Skeletal muscle tissue (tissue), 4 donors: ENCODE data around the gene LRRC19. TPM values are rescaled to one million over a fixed set of nuclear protein-coding genes. Genes with fewer than 3 reads are reported as not detected.

ENCODE experiments used
- H3K27ac ChIP-seq: one replicate; pipeline ENCODE4 v1.7.0; 2013; ENCODE audit warnings: mild to moderate bottlenecking, low read depth, low read length, inconsistent platforms
- H3K27me3 ChIP-seq, 3 donors: one replicate each; pipeline ENCODE4 v1.7.0; 2013; ENCODE audit warnings: low read length in 3 of 3; ENCODE audit not compliant: control insufficient read depth in 3 of 3, insufficient read depth in 3 of 3
- H3K36me3 ChIP-seq, 3 donors: one replicate each; pipeline ENCODE4 v1.7.0; 2013; ENCODE audit warnings: low read length in 3 of 3; ENCODE audit not compliant: control insufficient read depth in 3 of 3, insufficient read depth in 3 of 3
- H3K4me1 ChIP-seq, 3 donors: one replicate each; pipeline ENCODE4 v1.7.0; 2013; ENCODE audit warnings: low read length in 3 of 3, mild to moderate bottlenecking in 3 of 3; ENCODE audit not compliant: control insufficient read depth in 3 of 3, insufficient read depth in 3 of 3
- H3K4me3 ChIP-seq, 3 donors: one replicate each; pipeline ENCODE4 v1.7.0; 2013; ENCODE audit warnings: low read length in 3 of 3
- H3K9ac ChIP-seq, 3 donors: one replicate each; pipeline ENCODE4 v1.7.0; 2013; ENCODE audit warnings: low read length in 3 of 3, mild to moderate bottlenecking in 3 of 3, moderate library complexity in 2 of 3, low read depth in 1 of 3
- H3K9me3 ChIP-seq, 3 donors: one replicate each; pipeline ENCODE4 v1.7.0; 2013; ENCODE audit warnings: low read length in 3 of 3; ENCODE audit not compliant: control insufficient read depth in 3 of 3
- total RNA-seq: library from RNA; depleted of rRNA; stranded (reverse); fragments of >200 nt; gene quantifications from one replicate; pipeline ENCODE4 v1.2.3, GENCODE V29; 2014
- donor health status: Osteomylitis.

The LRRC19 gene
- total RNA-seq, 1 donor from 2014 or later = not detected

DNA sequence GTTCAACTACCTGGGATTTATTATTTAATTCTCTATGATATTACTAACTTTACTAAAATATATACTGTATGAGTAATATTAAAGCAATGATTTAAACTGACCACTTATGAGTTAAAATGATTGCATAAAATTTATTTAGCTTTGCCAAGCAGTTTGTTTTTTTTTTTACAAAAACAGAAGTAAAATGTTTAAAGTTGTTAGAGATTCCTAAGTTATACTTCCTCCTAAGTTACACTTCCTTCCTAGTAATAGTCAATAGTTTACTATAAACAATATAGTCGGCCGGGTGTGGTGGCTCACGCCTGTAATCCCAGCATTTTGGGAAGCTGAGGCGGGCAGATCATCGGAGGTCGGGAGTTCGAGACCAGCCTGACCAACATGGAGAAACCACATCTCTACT, 23.7 kb upstream of the LRRC19 start:
- no peak overlapping the region for H3K4me3 ChIP-seq
- peaks cover 0 to 2% (median 1%) of the 10 kb centered on the region in 3 donors for H3K36me3 ChIP-seq
- no peak overlapping the region for H3K27ac ChIP-seq
- H3K9me3 ChIP-seq = no peaks in the 10 kb centered on the region
- H3K27me3 ChIP-seq = no peaks in the 10 kb centered on the region
- H3K4me1 ChIP-seq = no peaks in the 10 kb centered on the region
- H3K9ac ChIP-seq = no peak overlapping the region

DNA sequence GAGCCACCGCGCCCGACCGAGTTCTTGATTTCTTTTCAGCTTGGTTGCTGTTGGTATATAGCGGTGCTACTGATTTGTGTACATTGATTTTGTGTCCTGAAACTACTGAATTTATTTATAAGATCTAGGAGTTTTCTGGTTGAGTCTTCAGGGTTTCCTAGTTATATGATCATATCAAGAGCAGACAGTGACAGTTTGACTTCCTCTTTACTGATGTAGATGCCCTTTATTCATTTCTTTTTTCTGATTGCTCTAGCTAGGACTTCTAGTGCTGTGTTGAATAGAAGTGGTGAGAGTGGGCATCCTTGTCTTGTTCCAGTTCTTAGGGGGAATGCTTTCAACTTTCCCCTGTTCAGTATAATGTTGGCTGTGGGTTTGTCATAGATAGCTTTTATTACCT, 17.4 kb upstream of the LRRC19 start:
- H3K27ac ChIP-seq = no peak overlapping the region
- peaks cover 7 to 12% (median 8%) of the 10 kb centered on the region in 3 donors for H3K36me3 ChIP-seq
- H3K4me1 ChIP-seq = no peaks in the 10 kb centered on the region
- H3K9me3 ChIP-seq = no peaks in the 10 kb centered on the region
- H3K27me3 ChIP-seq = no peaks in the 10 kb centered on the region
- no peak overlapping the region for H3K9ac ChIP-seq
- H3K4me3 ChIP-seq = no peak overlapping the region

DNA sequence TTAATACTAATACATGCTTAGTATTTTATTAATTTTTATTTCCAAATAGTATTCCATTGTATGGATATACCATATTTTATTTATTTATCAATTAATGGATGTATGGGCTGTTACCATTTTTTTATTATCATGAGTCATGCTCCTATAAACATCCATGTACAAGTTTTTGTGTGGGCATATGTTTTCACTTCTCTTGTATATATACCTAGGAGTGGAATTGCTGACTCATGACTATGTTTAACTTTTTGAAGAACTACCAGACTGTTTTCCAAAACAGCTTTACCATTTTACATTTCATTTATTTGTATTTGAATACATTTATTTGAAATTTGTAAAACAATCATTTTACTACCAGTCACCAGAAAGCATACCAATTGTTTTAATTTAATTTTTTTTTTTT, 14.1 kb upstream of the LRRC19 start:
- H3K36me3 ChIP-seq = peaks cover 8 to 20% (median 15%) of the 10 kb centered on the region in 3 donors
- H3K27ac ChIP-seq = no peak overlapping the region
- H3K4me1 ChIP-seq = no peaks in the 10 kb centered on the region
- H3K9ac ChIP-seq = no peak overlapping the region
- no peak overlapping the region for H3K4me3 ChIP-seq
- H3K9me3 ChIP-seq = no peaks in the 10 kb centered on the region
- no peaks in the 10 kb centered on the region for H3K27me3 ChIP-seq

DNA sequence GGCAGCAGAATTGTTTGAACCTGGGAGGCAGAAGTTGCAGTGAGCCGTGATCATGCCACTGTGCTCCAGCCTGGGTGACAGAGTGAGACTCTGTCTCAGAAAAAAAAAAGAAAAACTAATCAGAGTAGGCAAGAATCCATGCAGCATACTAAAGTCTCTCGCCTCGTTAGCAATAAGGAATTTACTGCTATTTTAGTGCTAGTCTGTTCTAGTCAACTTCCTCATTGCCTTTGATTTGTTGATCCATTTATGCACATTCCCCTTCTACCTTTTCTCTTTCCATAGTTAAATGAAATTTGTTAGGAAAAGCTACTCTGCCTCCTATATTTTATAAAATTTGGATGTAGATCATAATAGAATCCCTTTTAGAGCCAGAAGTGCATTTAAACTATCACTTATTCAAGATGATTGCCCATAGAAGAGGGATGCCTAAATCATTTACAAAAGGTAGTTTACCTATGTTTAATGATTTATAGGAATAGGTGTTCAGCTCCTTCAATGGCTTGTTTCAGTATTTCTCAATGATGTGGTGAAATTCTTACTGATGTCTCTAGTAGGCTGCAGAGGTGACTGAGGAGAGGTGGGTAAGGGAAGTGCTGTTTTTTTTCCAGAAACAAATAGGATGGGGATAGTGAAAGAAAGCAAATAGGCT, 1.9 kb downstream of the LRRC19 start:
- Histone ChIP-seq H3K4me1 (no peaks in the 10 kb centered on the region), H3K9me3 (no peaks in the 10 kb centered on the region), H3K36me3 (no peaks in the 10 kb centered on the region), H3K4me3 (no peak overlapping the region), H3K27me3 (no peaks in the 10 kb centered on the region), H3K27ac (no peak overlapping the region), H3K9ac (no peak overlapping the region)

DNA sequence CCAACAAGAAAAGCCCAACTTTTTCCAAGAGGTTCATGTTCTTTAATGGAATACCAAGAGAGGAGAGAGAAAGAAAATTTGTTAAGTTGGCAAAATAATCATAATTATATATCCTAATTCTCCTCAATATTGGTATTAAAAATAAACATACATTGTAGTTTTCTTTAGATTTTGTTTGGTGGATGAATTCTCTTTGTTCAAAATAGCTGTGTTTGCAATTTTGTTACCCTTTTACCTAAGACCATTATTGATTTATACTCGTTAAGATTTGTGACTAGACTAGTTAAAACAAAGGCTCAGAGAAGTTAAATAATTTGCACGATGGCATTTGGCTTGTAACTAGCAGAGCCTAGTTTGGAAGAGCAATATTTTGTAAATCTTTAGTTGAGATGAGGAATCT, 9.7 kb downstream of the LRRC19 start:
- H3K9ac ChIP-seq = no peak overlapping the region
- H3K27me3 ChIP-seq = no peaks in the 10 kb centered on the region
- H3K4me3 ChIP-seq = no peak overlapping the region
- H3K9me3 ChIP-seq = no peaks in the 10 kb centered on the region
- H3K36me3 ChIP-seq = peaks cover 0 to 3% (median 0%) of the 10 kb centered on the region in 3 donors
- H3K4me1 ChIP-seq = no peaks in the 10 kb centered on the region
- H3K27ac ChIP-seq = no peak overlapping the region

DNA sequence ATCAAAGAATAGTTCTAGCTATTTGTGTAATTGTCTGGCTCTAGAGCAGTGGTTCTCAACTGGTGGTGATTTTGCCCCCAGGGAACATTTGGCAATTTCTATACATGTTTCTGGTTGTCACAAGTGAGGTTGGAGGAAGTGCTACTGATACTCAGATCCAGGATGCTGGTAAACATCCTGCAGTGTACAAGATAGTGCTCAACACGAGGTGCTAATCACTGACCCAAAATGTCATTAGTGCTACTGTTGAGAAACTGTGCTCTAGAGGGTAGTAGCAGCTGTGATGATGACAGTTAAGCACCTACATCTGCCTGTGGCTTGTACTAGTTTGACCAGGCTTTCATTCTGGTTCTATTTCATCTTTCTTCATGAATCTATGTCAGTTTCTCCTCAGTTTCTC, 22.1 kb downstream of the LRRC19 start:
- peaks cover 5 to 20% (median 18%) of the 10 kb centered on the region in 3 donors for H3K36me3 ChIP-seq
- no peak overlapping the region for H3K9ac ChIP-seq
- no peaks in the 10 kb centered on the region for H3K9me3 ChIP-seq
- H3K27me3 ChIP-seq = no peaks in the 10 kb centered on the region
- H3K4me3 ChIP-seq = no peak overlapping the region
- no peaks in the 10 kb centered on the region for H3K4me1 ChIP-seq
- no peak overlapping the region for H3K27ac ChIP-seq

DNA sequence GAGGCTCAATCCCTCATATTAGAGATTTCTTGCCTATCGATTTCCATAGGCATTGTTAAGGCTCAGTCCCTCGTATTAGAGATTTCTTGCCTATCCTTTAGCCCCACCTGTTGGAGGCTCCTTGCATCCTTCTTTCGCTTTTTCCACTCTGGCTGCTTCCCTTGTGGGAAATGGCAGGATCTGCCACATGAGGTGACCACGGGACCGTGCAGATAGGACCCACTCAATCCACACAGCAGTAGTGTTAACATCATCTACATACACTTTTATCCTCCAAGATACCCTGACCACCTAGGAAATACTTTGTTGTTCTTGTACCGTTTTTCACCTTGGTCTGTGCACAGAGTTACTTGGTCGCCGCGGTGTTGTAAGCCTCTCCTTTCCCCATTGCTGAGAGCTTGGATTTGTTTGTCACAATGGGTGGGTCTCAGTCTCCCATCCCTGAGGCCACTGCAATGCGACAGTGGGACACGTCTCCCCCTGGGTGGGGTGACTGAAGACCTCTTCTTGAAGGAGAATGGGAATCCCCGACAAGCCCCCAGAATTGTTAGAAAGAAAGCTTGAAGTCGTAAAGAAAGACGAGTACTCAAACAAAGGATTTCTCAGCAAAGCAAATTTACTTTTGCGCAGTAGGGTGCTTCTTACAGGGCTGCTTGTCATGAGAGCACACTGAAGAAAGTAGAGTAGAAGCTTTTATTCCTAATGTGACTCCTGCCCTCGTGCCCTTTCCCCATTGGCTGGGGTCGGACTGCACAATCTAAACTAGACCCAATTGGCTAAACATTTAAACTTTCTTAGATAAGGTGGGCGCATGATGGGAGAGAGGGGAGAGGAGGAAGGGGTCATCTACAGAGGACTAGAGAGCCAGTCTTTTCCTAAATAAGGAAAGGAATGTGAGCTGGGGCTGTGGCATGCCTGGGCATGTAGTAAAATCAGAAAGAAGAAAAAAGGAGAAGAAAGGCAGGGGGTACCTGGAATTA, 29.5 kb downstream of the LRRC19 start:
- Histone ChIP-seq H3K9ac (no peak overlapping the region), H3K27ac (no peak overlapping the region), H3K27me3 (no peaks in the 10 kb centered on the region), H3K4me1 (no peaks in the 10 kb centered on the region), H3K4me3 (no peak overlapping the region), H3K9me3 (no peaks in the 10 kb centered on the region), H3K36me3 (peaks cover 0 to 3% (median 0%) of the 10 kb centered on the region in 3 donors)

DNA sequence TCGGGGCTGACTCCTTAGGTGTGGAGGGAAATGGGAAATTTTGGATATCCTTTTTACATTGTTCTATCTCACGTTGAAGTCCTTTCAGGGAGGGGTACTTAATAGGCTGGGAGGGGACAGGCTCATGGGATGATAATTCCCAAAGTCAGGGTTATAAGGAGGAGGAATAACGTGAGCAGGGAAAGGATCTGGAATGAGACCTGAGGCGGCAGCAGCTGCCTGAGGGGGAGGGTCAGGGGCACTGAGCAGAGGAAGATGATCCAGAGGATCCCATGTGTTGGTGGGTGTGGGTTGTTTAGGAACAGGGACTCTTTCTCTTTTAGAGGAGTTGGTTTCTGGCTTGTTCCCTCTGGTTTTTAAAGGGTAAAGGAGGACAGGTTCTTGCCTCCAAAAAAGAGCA, 30.5 kb downstream of the LRRC19 start:
- H3K9me3 ChIP-seq = no peaks in the 10 kb centered on the region
- peaks cover 0 to under 1% (median 0%) of the 10 kb centered on the region in 3 donors for H3K36me3 ChIP-seq
- H3K27me3 ChIP-seq = no peaks in the 10 kb centered on the region
- no peaks in the 10 kb centered on the region for H3K4me1 ChIP-seq
- H3K4me3 ChIP-seq = no peak overlapping the region
- H3K9ac ChIP-seq = no peak overlapping the region
- no peak overlapping the region for H3K27ac ChIP-seq

DNA sequence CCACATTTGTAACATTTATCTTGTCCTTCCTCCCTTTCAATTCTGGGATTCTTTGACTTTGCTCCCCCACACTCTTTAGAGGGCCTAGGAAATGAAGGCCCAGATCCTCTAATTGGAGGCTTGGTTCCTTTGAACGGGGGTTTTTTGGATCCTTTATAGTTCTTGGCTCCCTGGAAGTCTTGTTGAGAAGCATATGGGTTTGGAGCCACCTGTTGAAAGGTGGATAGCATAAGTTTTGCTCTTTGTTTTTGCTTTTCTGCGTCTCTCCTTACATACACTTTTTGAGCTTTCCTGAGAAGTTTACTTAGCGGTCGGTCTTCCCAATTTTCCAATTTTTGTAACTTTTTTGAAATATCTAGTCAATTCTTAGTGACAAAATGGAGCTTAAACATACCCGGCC, 31.5 kb downstream of the LRRC19 start:
- Histone ChIP-seq H3K9ac (no peak overlapping the region), H3K27me3 (no peaks in the 10 kb centered on the region), H3K4me3 (no peak overlapping the region), H3K9me3 (no peaks in the 10 kb centered on the region), H3K4me1 (no peaks in the 10 kb centered on the region), H3K27ac (no peak overlapping the region), H3K36me3 (no peaks in the 10 kb centered on the region)

DNA sequence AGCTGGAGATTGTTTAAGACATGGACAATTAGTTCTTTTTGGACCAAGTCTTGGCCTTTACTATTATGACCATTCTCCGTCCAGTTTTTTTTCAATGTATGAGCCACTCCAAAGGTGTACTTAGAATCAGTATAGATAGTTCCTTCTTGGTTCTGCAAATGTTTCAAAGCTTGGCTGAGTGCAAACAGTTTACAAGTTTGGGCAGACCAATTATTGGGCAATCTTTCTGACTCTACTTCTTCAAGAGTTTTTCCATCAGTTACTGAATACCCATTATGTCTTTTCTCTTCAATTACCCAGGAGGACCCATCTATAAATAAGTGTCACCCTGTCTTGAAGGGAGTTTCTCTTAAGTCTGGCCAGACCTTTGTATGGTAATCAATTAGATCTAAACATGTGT, 33.8 kb downstream of the LRRC19 start:
- Histone ChIP-seq H3K4me3 (no peak overlapping the region), H3K36me3 (no peaks in the 10 kb centered on the region), H3K27ac (no peak overlapping the region), H3K27me3 (no peaks in the 10 kb centered on the region), H3K9ac (no peak overlapping the region), H3K9me3 (no peaks in the 10 kb centered on the region), H3K4me1 (no peaks in the 10 kb centered on the region)
